ENCODE data around the gene DAPL1.

- TF ChIP-seq, protein P1, sequence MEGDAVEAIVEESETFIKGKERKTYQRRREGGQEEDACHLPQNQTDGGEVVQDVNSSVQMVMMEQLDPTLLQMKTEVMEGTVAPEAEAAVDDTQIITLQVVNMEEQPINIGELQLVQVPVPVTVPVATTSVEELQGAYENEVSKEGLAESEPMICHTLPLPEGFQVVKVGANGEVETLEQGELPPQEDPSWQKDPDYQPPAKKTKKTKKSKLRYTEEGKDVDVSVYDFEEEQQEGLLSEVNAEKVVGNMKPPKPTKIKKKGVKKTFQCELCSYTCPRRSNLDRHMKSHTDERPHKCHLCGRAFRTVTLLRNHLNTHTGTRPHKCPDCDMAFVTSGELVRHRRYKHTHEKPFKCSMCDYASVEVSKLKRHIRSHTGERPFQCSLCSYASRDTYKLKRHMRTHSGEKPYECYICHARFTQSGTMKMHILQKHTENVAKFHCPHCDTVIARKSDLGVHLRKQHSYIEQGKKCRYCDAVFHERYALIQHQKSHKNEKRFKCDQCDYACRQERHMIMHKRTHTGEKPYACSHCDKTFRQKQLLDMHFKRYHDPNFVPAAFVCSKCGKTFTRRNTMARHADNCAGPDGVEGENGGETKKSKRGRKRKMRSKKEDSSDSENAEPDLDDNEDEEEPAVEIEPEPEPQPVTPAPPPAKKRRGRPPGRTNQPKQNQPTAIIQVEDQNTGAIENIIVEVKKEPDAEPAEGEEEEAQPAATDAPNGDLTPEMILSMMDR (conservative IDR thresholded peaks at IDR 0.05 in 1 of 2, IDR thresholded peaks at IDR 0.05 in 1 of 2; ENCODE audit: low read depth in 1 of 2, low read length in 2 of 2): no peak
- no peak for TF ChIP-seq EZH2 (IDR thresholded peaks at IDR 0.05; ENCODE audit: low read length, missing control alignments)
Observed at GRCh38 chr2:158774681-158775080, 20.4 kb upstream of the DAPL1 start.

All from fibroblast of lung (primary cell).